GM18498 (cell line): ENCODE data around the gene HEBP1.

ENCODE experiments used
- ATAC-seq: cut with Tn5 transposase; IDR thresholded peaks from one replicate; pipeline ENCODE4 v1.9.1; 2021; ENCODE audit warnings: mild to moderate bottlenecking, moderate library complexity; ENCODE audit not compliant: unreplicated experiment

The HEBP1 gene

DNA sequence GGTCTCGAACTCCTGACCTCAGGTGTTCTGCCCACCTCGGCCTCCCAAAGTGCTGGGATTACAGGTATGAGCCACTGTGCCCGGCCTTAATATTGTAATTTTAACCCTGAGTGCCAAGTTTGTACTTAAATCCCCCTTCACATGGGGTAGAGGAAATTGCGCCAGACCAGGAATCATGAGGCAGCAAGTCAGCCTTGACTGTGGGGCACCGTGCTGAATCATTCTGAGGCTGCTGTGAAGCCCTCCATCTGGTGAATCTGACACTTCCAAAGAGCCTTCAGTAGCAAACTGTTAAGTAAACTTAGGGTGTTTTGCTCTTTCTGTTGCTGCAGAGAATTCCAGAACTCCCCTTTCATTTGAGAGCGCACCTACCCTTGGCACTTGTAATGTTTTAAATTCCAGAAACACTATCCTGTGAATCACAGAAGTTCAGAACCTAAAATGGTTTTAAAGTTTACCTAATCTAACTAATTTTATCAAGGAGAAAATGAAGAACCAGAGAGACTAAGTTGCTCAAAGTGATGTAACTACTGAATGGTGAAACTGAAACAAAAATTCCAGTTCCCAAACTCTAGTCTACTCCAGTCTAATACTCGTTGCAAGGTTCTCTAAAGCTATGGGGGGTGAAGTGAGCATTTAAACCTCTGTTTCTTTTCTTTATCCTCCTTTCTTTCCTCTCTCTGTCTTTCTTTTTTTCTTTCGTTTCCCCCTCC lies 7.5 kb downstream of the HEBP1 start:
- no peak for ATAC-seq

DNA sequence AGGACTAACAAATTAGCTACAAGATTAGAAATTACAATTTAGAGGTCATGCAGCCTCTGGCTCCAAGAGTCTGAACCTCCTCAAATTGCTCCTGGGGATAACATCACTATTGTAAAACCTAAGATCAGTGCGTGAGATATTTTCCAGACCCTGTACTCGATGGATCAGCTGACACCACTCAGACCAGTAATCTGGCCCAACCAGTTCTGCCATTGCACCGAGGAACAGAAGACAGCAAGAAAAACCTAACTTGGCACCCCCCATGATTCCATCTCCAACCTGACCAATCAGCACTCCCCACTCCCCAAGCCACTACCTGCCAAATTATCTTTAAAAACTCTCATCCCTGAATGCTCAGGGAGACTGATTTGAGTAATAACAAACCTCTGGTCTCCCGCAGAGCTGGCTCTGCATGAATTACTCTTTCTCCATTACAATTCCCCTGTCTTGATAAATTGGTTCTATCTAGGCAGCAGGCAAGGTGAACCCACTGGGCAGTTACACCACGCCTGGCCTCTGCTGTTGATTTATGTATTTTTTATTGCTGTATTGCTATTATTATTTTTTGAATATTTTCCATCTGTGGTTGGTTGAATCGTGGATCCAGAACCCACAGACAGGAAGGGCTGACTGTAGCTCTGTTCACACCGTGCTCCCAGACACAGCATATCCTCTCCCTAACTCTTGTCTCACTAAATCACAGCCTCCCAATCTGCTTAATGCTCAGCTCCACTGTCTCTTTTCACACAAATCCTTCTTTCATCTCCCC lies 9.2 kb downstream of the HEBP1 start:
- ATAC-seq: no peak

DNA sequence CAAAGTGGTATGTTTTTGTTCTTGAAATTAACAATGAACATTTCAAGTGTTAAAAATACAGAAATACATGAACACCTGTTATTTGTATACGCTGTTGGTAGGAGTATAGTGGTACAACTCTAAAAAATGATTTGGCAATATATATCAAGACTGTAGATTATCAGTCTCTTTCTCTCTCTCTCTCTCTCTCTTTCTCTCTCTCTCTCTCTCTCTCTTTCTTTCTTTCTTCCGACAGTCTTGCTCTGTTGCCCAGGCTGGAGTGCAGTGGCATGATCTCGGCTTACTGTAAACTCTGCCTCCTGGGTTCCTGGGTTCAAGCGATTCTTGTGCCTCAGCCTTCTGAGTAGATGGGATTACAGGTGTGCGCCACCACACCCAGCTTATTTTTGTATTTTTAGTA lies 12.6 kb downstream of the HEBP1 start:
- ATAC-seq: no peak

DNA sequence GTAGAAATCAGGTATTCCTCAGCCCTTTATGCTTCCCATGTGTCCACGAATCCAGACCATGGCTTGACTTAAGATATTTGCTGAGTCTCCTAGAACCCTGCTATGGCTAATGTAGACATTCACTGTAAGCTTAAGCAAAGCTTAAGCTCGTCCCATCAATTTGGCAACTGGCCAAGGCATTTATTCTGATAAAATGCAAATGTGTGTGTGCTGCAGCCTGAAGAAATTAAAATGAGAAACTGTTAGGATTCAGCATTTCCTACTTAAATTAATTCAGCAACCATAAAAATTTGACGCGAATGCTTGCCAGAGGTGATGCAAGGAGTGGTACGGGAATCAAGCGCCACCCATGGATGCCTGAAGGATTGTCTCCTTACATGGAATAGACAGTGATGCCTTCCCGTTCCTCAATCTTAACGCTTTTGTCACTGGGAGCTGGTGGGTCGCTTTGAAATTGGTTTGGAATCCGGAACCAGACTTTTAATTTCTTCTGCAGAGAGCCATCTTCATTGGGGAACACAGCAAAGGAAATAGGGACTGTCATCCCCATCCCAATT lies 13.2 kb downstream of the HEBP1 start:
- no peak for ATAC-seq

DNA sequence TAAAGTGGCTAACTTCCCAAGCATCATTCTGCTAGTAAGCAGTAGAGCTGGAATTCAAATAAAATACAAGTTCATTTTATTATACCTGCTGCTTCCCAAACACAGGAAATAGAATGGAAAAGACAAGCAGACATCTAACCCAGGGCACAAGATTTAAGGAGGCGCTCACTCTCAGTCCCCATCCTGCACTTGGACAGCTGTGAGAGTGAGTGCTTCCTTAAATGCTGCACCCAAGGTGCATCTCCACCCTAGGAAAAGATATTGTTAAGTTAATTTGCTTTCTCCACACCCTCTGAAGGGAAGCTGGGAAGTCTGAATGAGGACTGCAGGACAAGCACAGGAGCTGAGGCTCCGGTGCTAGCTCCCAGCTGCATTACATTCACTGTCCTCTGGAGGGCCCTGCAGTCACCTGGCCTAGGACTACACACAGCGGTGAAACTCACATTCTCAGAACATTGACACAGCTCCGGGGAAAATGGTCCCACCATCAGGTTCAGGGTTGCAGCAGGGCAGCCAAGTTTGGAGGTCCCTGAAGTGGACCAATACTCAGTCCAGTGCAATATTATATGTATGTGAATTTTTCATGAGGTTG lies 14.2 kb downstream of the HEBP1 start:
- ATAC-seq: no peak

DNA sequence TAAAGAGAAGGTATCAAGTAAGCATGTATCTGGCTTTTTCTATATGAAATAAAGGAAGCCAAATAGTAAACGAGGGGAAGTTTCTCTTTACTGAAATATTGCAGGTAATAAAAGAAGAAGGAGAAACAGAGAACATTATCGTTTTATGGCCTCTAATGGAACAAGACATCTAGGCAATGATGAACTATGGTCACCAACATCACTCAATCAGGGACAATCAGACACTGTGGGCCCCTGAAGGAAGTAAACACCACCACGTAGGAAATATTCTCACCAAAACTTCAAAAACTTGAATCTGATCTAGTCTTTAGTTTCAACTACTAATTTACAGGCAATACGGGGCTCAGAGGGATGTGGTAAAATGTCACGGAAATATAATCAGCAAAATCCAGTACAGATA lies 15.9 kb downstream of the HEBP1 start:
- no peak for ATAC-seq

DNA sequence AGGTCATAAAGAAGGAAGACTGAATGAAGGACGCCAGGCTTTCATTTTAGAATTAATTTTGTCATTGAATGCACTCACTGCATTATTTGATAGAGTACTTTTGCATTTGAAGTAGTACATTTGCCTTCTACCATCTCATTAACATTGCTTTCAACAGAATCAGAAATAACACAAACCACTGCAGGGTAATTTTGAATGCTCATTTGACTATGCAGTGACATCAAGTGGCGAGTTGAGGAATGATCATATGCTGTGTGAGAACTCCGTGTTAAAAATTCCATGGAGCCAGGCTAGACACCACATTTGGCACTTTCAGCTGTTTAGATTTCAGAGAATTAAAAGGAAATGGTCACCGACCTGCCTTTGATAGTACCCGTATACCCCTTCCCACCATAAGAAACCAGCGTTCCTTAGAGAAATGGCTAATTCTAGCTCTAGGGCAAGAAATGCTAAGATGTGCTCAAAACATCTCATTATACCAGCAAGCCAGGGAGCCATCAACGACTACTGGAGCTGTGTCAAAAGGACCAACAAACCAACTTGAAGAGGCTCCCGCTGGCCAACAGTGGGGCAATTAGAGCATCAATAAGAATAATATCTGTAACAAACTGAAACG lies 16.5 kb downstream of the HEBP1 start:
- no peak for ATAC-seq

DNA sequence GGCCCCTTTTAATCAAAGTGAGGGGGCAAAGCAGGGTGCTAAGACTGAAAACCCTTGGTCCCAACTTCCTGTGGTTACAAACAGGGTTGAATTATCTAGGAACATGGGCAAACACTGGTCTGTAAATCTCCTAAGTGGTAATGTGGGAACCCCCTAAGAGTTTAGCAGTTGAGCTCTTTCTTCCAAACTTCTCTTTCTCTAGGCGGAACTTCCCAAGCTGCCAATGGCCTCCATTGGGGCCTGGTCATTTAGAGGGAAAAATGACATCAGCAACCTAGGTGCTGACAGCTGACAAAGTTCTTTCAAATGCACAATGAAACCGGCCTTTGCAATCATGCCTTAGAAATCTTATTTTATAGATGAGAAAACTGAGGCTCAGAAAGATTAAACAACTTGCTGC lies 17.7 kb downstream of the HEBP1 start:
- no peak for ATAC-seq

DNA sequence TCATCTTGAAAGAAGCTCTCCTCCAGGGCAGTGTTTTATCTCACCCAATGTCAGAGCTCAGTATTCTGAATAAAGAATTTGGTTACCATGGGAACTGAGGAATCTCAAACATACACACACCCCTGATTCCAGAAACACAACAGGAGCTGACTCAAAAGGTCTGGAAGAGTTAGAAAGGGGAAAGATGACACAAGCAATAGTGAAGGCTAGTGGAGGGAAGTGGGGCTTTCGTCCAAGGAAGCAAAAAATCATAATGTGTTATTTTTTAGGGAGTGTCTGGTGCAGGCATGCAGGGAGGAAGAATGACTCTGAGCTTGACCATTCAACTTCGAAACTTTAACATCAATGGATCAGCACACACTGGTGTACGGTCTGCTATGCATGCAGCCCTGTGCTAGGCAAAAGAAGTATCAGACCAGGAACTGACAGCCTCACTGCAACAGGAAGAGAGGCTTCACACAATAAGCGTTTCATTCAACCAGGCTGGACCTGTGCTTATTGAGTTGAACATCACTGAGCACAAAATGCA lies 20.3 kb downstream of the HEBP1 start:
- ATAC-seq: no peak

DNA sequence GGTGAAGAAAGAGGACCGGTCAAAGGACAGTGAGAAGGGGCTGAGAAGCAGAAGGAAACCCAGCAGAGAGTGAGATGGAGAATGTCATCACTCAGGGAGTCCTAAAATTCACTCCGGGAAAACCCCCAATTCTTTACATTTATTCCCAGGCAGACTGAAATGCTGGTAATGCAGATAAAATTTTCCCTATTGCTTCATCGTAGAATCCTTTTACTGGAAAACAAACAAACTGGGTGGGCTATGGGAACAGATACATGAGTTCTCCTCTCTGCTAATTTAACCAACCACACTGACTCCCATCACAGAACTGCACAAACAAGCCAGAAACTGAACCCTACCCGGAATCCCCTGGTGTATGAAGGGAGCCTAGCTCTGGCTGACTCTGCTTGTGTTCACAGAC lies 20.9 kb downstream of the HEBP1 start:
- ATAC-seq: no peak

DNA sequence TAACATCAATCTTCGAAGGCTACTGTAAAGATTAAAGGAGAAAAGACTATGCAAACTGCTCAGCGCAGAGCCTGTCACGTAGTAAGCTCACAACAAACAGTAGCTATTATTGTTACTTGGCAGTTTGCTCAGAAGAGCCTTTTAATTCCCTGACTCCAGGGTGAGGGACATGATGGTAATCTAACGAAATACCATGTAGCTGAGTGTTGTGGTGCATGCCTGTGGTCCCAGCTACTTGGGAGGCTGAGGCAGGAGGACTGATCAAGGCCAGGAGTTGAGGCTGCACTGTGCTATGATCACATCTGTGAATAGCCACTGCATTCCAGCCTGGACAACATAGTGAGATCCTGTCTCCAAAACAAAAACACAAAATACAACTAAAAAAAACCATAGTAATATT lies 22.8 kb downstream of the HEBP1 start:
- ATAC-seq: no peak

DNA sequence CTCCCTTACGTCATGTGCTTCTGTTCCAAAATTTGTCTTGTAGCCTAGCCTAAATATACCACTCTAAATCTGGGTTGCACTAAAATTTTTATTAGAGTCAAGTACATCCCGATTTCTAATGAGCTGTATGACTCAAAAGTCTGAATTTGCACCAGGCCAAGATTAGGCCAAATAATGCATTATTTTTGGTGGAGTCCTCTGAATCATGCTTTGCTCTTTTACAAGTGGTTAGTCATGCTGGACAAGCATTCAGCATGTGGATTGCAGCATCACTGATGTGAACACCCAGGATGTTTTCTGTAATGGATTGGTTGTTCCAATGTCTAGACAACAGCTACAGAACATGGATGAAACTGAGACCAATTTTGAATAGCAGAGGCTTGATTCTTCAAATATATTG lies 23.7 kb downstream of the HEBP1 start:
- no peak for ATAC-seq

DNA sequence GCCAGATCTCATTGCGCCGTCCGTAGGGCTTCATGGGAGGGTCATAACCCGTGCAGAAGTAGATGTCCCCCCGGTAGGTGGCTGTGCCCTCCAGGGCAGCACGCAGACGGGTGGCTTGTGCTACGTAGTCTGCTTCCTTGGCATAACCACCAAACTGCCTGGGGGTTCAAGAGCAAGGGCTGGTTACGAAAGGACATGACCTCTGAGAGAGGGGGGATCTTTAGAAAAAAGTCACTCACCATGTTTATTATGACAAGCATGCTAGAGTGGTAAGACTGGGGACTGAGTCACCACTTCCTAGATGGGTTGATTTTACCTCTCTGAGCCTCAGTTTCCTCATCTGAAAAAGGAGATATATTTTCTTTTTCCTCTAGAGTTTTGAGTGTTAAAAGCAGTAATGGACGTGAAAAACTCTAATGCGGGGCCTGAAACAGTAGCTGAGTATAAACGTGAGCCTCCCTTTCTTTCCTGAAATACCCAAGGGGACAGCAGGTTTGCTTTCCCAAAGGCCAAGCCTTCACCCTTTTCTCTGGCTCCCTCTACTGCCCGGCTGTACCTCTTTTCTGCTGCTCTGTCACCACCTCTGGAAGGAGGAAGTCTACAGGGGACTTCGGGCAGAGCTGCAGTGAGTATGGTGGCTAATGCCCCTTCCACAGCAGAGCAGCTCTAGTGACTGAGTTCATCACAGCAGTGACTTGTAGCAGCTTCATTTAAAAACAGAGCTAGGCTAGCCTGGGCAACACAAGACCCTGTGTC lies 24.6 kb downstream of the HEBP1 start:
- no peak for ATAC-seq

DNA sequence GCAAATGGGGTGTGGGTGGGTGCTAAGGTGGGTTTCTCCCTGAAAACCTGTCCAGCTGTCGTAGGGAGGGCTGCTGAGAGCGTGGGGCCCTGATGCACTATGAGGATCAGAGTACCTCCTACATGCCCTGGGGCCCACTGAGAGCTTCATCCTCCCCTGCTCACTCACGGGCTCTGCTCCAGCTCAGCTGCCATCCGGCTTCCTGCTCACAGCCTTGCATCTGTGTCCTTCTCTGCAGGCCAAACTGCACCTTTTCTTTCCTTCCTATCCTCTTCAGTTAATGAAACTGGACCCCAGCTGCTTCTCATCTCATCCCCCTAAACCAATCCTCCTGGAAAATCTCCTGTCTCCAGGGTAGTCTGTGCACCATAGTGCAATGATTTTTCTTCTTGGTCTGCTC lies 25.9 kb downstream of the HEBP1 start:
- no peak for ATAC-seq

DNA sequence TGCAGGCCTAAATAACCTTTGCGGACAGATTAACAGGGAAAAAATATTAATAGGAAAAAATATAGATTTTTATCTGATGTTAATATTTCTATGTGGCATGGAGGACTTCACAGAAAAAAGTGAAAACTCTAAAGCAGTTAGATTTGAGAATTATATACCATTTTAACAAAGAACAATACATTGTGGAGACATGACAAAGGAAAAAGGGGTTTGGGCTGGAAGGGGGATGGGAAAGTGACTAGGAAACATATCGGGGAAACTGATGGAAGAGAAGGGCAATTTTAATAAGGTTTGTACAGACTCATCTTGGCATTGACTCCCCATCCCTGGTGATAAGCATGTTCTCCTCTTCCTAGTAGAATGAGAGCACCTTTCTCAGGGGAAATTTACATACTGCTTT lies 27.0 kb downstream of the HEBP1 start:
- ATAC-seq: no peak

DNA sequence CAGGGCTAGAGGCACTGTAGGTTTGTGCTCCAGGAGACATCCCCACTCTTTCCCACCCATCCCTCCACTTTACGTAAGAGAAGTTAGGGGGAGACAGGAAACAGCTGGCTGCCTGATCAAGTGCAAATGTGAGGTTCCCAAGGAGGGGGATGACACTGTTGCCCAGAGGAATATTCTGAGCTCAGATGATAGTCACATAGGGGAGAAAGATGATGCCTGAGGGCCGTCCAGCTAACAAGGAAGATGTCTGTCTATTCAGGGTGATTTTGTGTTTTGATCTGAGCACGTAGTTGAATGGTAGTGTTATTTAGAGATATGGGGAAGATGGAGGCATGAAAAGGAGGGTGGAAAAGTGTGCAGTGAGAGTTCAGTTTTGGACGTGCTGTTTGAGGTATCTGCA lies 34.2 kb downstream of the HEBP1 start:
- ATAC-seq: no peak

DNA sequence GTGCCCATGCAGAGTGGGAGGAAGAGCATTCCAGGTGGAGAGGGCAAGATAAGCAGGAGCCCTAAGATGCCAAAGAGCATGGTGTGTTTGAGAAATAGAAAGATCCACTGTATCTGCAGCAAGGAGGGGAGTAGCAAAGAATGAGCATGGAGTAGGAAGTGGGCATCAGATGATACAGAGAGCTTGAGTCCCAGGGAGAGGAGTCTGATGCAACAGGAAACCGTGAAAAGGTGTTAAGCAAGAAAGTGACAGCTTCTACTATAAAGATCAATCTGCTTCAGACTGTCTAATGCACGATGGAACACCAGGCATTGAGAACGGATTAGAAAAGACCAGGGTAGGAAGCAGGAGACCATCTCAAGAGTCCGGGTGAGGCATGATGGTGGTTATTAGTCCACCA lies 35.8 kb downstream of the HEBP1 start:
- no peak for ATAC-seq

DNA sequence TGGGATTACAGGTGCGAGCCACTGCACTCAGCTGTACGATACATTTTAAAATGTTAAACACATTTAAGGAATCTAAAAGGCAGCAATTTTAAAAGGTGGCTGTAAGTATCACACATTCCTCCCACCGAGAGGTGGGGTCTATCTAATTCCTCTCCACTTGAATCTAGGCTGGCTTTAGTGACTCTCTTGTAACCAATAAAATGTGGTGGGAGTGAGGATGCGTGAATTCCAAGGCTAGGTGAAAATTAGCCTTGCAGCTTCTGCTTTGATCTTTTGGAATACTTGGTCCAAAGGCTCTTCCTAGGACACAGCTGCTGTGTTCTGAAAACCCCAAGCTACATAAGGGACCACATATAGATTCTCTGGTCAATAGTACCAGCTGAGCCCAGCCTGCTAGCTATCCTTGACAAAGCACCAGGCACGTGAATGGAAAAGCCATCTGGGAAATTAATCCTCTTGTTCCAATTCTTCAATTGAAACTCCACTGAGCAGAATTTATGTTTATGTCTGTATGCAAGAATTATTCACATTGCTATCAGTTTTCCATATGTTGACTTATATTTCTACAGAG lies 39.3 kb downstream of the HEBP1 start:
- no peak for ATAC-seq

DNA sequence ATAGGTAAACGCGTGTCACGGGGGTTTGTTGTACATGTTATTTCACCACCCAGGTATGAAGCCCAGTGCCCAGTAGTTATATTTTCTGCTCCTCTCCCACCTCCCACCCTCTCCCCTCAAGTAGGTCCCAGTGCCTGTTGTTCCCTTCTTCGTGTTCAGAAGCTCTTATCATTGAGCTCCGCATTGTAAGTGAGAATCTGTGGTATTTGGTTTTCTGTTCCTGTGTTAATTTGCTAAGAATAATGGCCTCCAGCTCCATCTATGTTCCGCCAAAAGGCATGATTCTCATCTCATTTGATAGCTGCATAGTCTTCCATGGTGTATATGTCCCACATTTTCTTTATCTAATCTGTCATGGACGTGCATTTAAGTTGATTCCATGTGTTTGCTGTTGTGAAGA lies 41.2 kb downstream of the HEBP1 start:
- no peak for ATAC-seq
